ENCODE measurements around the gene TOR3A. TPM values are rescaled to one million over a fixed set of nuclear protein-coding genes. Genes with fewer than 3 reads are reported as not detected.

Gene TOR3A
- total RNA-seq, 4 donors from 2014 or later, result 38.6 to 55.8 (median 39.1) TPM

DNA sequence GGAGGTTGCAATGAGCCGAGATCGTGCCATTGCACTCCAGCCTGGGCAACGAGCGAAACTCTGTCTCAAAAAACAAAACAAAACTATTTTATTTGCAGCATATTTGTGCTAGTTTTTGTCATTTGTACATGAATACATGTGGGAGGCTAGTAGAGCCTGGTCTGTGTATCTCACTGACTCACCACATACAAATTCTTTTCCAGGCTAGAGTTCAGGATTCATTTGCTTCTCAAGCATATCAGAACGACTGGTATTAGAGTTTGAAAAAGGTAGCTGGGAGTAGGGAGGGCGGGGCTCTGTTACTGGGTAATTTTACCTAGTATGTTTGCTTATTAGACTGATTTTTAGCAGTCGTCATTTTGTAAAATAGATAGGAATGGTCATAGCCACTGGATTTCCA is 4.5 kb upstream of the TOR3A start:
- DNase-seq (ENCODE audit: extremely low spot score), result no peak
- H3K27me3 ChIP-seq, result no peaks in the 10 kb centered on the region
- WGBS, result 86% methylated on average over 7 of the region's 7 CpGs
- H3K36me3 ChIP-seq, result peaks cover 2 to 26% (median 16%) of the 10 kb centered on the region in 4 donors
- no peak overlapping the region for H3K4me3 ChIP-seq
- no peak overlapping the region for H3K27ac ChIP-seq (replicated peaks in 1 of 4)
- peaks cover 7 to 14% (median 10%) of the 10 kb centered on the region in 4 donors for H3K4me1 ChIP-seq
- no peaks in the 10 kb centered on the region for H3K9me3 ChIP-seq
- TF ChIP-seq POLR2A (IDR thresholded peaks at IDR 0.05; ENCODE audit: low read depth) (no peak), POLR2AphosphoS5 (IDR thresholded peaks at IDR 0.05) (no peak), EP300 (IDR thresholded peaks at IDR 0.05) (no peak)
- TF ChIP-seq, protein P1, sequence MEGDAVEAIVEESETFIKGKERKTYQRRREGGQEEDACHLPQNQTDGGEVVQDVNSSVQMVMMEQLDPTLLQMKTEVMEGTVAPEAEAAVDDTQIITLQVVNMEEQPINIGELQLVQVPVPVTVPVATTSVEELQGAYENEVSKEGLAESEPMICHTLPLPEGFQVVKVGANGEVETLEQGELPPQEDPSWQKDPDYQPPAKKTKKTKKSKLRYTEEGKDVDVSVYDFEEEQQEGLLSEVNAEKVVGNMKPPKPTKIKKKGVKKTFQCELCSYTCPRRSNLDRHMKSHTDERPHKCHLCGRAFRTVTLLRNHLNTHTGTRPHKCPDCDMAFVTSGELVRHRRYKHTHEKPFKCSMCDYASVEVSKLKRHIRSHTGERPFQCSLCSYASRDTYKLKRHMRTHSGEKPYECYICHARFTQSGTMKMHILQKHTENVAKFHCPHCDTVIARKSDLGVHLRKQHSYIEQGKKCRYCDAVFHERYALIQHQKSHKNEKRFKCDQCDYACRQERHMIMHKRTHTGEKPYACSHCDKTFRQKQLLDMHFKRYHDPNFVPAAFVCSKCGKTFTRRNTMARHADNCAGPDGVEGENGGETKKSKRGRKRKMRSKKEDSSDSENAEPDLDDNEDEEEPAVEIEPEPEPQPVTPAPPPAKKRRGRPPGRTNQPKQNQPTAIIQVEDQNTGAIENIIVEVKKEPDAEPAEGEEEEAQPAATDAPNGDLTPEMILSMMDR (IDR thresholded peaks at IDR 0.05), result no peak
- intact Hi-C loops (cut with DNase I), result no loop called here

DNA sequence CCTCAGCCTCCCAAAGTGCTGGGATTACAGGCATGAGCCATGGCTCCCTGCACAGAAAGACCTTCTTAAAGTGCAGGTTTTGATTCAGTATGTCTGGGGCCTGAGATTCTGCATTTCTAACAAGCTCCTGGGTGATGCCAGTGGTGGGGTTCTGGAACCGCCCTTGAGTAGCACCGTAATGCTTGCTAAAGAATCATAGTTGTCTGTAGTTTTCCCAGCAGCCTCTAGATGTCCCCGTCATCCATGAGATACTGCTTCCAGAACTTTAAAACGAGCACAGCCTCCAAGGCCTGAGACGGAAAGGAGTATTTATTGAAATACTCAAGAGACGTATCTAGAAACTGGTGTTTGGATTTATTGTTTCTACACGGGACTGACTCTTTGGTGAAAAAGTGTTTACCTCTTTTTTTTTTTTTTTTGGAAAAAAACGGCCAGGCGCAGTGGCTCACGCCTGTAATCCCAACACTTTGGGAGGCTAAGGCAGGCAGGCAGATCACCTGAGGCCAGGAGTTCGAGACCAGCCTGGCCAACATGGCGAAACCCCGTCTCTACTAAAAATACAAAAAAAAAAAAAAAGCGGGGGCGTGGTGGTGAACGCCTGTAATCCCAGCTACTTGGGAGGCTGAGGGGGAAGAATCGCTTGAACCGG is 2.6 kb upstream of the TOR3A start:
- Histone ChIP-seq H3K4me1 (peaks cover 15 to 27% (median 23%) of the 10 kb centered on the region in 4 donors), H3K9me3 (no peaks in the 10 kb centered on the region), H3K27me3 (no peaks in the 10 kb centered on the region), H3K36me3 (peaks cover 0 to 7% (median 2%) of the 10 kb centered on the region in 4 donors), H3K27ac (replicated peaks in 1 of 4) (no peak overlapping the region), H3K4me3 (no peak overlapping the region)
- no peak for DNase-seq (ENCODE audit: extremely low spot score)
- WGBS, result 51% methylated on average over 18 of the region's 18 CpGs
- intact Hi-C loops (cut with DNase I), result no loop called here
- TF ChIP-seq, protein P1 (IDR thresholded peaks at IDR 0.05), result peak; percentile 66 to 78 (median 70)
- TF ChIP-seq POLR2AphosphoS5 (IDR thresholded peaks at IDR 0.05), result no peak

GRCh38 chr1:179080866-179081686 is 794 bp upstream of the TOR3A start:
- Histone ChIP-seq H3K9me3 (no peaks in the 10 kb centered on the region), H3K27me3 (no peaks in the 10 kb centered on the region), H3K4me3 (peak overlapping the region; percentile 83 to 93 (median 89)), H3K27ac (replicated peaks in 1 of 4) (peak overlapping the region; percentile 87 to 95 (median 91)), H3K4me1 (peaks cover 15 to 32% (median 24%) of the 10 kb centered on the region in 4 donors), H3K36me3 (peaks cover 7 to 16% (median 15%) of the 10 kb centered on the region in 4 donors)
- TF ChIP-seq, protein P1 (IDR thresholded peaks at IDR 0.05), result no peak
- no peak for TF ChIP-seq POLR2AphosphoS5 (IDR thresholded peaks at IDR 0.05)
- TF ChIP-seq POLR2A (IDR thresholded peaks at IDR 0.05; ENCODE audit: low read depth), result no peak
- no peak for TF ChIP-seq EP300 (IDR thresholded peaks at IDR 0.05)
- intact Hi-C loops (cut with DNase I), result loop anchor here (2.0 to 10.0 kb wide), 2 partner anchors 214 to 290 kb away; partner anchors contain the start of gene SOAT1
- no peak for DNase-seq (ENCODE audit: extremely low spot score)
- WGBS, result 34% methylated on average over 18 of the region's 18 CpGs

DNA sequence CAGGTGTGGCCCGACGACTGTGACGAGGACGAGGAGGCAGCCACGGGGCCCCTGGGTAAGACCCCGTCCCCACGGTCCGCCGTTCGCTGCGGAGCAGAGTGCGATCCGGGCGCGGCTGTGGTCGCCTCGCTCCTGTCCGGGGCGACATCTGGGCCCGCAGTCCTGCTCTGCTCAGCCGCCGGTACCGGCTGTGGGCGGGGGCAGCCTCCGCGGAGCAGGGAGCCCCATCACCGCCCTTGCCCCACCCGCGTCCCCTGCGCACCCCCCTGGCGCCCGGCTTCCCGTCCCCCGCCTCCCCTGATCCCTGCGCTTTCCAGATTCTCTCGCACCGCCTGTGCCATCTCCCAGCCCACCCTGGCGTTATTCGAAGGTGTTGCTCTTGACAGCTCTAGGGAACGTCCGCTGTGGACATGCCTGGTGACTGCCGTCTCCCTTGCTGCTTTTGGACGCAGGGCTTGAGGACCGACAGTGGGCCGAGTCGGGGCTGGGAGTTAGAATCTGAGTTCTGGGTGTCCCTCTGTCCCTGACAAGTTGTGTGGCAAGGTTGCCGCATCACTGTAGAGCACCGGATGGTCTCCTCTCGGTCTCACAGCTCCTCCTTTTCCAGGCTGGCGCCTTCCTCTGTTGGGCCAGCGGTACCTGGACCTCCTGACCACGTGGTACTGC is 596 bp downstream of the TOR3A start:
- Histone ChIP-seq H3K4me3 (peak overlapping the region; percentile 83 to 93 (median 89)), H3K27me3 (no peaks in the 10 kb centered on the region), H3K27ac (replicated peaks in 1 of 4) (peak overlapping the region; percentile 87 to 95 (median 91)), H3K9me3 (no peaks in the 10 kb centered on the region), H3K4me1 (peaks cover 15 to 32% (median 26%) of the 10 kb centered on the region in 4 donors), H3K36me3 (peaks cover 7 to 28% (median 26%) of the 10 kb centered on the region in 4 donors)
- intact Hi-C loops (cut with DNase I), result loop anchor here (10.0 kb wide), 1 partner anchor 212 kb away; the partner anchor contains the start of gene SOAT1
- DNase-seq (ENCODE audit: extremely low spot score), result no peak
- TF ChIP-seq, protein P1 (IDR thresholded peaks at IDR 0.05), result no peak
- TF ChIP-seq EP300 (IDR thresholded peaks at IDR 0.05), result no peak
- TF ChIP-seq POLR2A (IDR thresholded peaks at IDR 0.05; ENCODE audit: low read depth), result no peak
- TF ChIP-seq POLR2AphosphoS5 (IDR thresholded peaks at IDR 0.05), result no peak
- under 1% methylated on average over 39 of the region's 52 CpGs for WGBS

All from esophagus muscularis mucosa (tissue), 4 donors.